HuH-7.5 (cell line): ENCODE results near the gene LST1.
A peak's percentile ranks its signal among the peaks of the same experiment; 100 is the strongest.

ENCODE experiments used
- DNase-seq: peaks from one replicate; pipeline ENCODE4 v3.0.0; 2011; ENCODE audit warnings: low spot score

The LST1 gene

GRCh38 chr6:31620586-31621319 is 34.7 kb downstream of the LST1 start, which contains the start of gene PRRC2A:
Gene PRRC2A (plus strand): TSS chr6:31620715. CDS start chr6:31622790, 2,075 bp downstream.
- DNase-seq: peak; percentile 76

GRCh38 chr6:31621320-31621939 is 35.4 kb downstream of the LST1 start:
- no peak for DNase-seq

DNA sequence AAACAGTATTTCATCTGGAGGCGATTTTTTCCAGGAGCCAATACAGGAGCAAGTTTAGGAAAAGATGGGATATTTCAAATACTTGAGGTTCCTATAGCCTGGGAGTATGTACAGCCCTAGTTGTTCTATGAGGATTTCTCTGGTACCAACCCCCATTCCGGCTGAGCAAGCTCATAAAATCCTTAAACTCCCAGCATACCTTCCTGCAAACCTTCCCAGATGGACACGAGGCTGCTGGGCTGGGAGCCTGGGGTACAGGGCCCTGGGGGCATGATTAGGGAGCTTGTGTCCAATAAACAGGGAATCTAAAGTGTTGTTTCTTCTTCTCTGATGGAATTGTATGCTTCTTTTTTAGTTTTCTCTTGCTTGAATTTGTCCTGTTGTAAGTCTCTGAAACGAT is 35.9 kb downstream of the LST1 start:
- no peak for DNase-seq

DNA sequence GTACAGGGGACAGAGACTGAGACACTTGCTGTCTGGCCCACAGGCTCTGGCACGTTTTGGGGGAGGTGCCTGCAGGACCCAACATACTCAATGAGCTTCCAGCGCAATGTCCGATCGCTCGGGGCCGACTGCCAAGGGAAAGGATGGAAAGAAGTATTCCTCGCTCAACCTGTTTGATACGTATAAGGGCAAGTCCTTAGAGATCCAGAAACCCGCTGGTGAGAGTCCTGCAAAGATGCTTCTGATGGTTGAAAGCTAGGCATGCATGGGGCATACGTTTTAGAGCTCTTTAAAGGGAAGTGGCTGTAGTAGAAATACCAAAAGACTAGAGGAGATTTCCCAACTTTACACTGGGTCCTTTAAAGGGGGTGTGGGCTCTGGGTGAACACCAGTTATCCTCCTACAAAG is 36.6 kb downstream of the LST1 start:
- no peak for DNase-seq

- no peak for DNase-seq
These were observed 38.0 kb downstream of the LST1 start for GRCh38 chr6:31624070-31624469.

DNA sequence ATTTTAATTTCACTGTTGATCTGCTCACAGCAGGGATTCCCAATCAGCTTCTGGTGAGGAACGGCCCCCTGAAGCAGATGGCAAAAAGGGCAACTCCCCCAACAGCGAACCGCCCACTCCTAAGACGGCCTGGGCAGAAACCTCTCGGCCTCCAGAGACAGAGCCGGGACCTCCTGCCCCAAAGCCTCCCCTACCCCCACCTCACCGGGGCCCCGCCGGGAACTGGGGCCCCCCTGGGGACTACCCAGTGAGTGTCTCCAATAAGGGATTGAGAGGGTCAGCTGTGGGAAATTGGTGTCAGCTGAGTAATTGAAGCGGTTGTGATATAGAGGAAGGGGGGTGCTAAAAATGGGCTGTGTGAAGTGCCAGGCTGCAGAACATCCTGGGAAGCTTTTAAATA is 40.9 kb downstream of the LST1 start:
- DNase-seq: no peak

DNA sequence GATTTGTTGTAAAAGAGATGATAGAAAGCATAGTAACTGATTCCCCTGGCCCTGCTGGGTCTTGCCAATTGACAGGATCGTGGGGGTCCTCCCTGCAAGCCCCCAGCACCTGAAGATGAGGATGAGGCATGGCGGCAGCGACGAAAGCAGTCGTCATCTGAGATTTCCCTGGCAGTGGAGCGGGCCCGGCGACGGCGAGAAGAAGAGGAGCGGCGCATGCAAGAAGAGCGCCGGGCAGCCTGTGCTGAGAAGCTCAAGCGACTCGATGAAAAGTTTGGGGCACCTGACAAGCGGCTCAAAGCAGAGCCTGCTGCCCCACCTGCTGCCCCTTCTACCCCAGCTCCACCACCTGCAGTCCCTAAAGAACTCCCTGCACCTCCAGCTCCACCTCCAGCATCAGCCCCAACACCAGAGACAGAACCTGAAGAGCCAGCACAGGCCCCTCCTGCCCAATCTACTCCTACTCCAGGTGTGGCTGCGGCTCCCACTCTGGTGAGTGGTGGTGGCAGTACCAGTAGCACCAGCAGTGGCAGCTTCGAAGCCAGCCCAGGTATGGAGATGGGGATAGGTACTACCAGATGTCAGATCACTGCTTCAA is 41.7 kb downstream of the LST1 start:
- no peak for DNase-seq

- no peak for DNase-seq
These were observed 42.9 kb downstream of the LST1 start for GRCh38 chr6:31629014-31629413.

DNA sequence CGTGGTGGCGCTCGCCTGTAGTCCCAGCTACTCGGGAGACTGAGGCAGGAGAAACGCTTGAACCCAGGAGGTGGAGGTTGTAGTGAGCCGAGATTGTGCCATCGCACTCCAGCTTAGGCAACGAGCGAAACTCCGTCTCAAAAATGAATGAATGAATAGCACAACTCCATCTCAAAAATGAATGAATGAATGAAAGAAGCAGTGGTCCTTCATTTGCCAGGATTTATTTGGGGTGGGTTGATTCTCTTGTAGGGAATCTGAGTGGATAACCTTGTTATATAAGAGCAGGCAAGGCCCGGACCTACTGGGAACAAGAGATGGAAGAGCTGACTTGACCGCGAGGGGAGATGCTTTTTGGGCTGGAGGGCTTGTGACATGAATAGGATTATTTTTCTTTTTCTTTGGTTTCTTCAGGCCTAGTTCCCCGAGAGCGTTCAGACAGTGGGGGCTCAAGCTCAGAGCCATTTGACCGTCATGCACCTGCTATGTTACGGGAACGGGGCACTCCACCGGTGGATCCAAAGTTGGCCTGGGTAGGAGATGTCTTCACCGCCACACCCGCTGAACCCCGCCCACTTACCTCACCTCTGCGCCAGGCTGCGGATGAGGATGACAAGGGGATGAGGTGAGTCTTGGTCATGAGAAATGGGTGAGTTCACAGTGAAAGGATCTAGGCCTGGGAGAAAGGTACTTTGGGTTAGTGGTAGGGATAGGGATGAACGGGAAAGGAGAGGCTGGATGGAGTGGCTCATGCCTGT is 44.3 kb downstream of the LST1 start:
- DNase-seq: no peak

DNA sequence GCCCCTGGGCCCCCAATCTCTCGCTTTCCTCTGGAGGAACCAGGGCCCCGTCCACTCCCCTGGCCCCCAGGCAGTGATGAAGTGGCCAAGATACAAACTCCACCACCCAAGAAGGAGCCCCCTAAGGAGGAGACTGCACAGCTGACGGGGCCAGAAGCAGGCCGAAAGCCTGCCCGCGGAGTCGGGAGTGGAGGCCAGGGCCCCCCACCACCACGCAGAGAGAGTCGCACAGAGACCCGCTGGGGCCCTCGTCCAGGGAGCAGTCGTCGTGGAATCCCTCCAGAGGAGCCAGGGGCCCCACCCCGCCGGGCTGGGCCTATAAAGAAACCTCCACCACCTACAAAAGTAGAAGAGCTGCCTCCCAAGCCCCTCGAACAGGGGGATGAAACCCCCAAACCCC is 45.1 kb downstream of the LST1 start:
- DNase-seq: no peak

DNA sequence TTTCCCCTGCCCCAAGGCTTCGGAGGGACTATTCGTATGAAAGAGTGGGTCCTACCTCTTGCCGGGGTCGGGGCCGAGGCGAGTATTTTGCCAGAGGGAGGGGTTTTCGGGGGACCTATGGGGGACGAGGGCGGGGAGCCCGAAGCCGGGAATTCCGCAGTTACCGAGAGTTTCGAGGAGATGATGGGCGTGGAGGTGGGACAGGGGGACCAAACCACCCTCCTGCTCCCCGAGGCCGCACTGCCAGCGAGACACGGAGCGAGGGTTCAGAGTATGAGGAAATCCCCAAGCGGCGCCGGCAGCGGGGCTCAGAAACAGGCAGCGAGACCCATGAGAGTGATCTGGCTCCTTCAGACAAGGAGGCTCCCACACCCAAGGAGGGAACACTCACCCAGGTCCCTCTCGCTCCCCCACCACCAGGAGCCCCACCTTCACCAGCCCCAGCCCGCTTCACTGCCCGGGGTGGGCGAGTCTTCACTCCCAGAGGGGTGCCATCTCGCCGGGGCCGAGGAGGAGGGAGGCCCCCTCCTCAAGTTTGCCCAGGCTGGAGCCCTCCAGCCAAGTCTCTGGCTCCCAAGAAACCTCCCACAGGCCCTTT is 45.7 kb downstream of the LST1 start:
- no peak for DNase-seq

- no peak for DNase-seq
These were observed 46.3 kb downstream of the LST1 start for GRCh38 chr6:31632279-31632946.

DNA sequence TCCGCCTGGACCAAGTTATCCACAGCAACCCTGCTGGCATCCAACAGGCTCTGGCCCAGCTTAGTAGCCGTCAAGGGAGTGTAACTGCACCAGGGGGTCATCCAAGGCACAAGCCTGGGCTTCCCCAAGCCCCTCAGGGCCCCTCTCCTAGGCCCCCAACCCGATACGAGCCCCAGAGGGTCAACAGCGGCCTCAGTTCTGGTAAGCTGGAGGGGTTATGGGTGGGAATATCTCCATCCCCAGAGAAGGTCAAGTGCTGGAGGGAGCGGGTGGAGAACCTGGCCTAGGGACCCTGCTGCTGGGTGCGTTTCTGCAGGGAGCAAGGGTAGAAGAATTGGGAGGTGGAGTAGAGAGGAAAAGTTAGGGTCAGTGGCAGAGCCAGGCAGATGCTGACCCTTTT is 47.4 kb downstream of the LST1 start:
- no peak for DNase-seq

DNA sequence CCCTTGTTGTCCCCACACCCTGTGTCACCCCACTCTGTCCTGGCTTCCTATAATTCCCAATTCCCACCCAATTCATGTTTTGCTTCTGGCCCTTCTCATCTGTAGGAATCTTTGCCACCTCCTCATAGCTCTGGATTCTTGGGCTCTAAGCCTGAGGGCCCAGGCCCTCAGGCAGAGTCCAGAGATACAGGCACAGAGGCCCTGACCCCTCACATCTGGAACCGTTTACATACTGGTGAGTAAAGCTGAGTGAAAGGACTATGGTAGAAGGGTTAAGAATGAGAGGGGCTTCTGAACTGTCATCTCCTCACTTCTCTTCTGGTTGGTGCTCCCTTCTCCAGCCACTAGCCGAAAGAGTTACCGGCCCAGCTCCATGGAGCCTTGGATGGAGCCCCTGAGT is 48.1 kb downstream of the LST1 start:
- no peak for DNase-seq

- no peak for DNase-seq
These were observed 49.0 kb downstream of the LST1 start for GRCh38 chr6:31634969-31635575.

DNA sequence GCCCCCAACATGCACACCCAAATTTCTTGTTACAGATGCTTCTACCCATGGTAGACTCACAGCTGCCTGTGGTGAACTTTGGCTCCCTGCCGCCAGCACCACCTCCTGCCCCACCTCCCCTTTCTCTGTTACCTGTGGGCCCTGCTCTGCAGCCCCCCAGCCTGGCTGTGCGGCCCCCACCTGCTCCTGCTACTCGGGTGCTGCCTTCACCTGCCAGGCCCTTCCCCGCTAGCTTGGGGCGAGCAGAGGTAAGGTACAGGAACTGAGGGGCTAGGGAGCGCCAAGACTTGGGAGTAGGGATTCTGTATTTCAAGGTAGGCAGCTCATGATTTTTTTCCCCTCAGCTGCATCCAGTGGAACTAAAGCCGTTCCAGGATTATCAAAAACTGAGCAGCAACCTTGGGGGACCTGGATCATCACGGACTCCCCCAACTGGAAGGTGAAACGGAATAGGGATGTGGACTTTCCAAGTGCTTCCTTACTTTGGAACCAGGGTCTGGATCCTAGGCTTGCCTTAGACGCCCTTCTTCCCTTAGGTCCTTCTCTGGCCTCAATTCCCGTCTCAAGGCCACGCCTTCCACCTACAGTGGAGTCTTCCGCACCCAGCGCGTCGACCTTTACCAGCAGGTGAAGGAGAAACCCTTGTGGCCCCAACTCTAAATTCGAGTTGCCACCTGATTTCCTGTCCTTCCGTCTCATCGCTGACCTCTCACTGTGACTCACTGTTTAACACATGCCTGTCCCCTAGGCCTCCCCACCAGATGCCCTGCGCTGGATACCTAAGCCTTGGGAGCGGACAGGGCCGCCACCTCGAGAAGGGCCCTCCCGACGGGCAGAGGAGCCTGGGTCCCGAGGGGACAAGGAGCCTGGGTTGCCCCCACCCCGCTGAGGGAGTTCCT is 50.9 kb downstream of the LST1 start:
- no peak for DNase-seq
